Suprapubic skin (tissue), 4 donors: ENCODE results near the gene ARHGAP31. TPM values are rescaled to one million over a fixed set of nuclear protein-coding genes. Genes with fewer than 3 reads are reported as not detected.

Experiments
- DNase-seq, 2 donors: peaks; one replicate each; pipeline ENCODE4 v3.0.0-alpha.2; 2019; ENCODE audit warnings: low spot score in 2 of 2
- H3K27ac ChIP-seq: fragments of 200-600 bp; sonication (generic); one replicate; pipeline ENCODE4 v1.5.1; 2019
- H3K27me3 ChIP-seq: fragments of 200-600 bp; sonication (generic); one replicate; pipeline ENCODE4 v1.5.1; 2019
- H3K36me3 ChIP-seq: fragments of 200-600 bp; sonication (generic); one replicate; pipeline ENCODE4 v1.5.1; 2019
- H3K4me1 ChIP-seq: fragments of 200-600 bp; sonication (generic); one replicate; pipeline ENCODE4 v1.5.1; 2019
- H3K4me3 ChIP-seq: fragments of 200-600 bp; sonication (generic); one replicate; pipeline ENCODE4 v1.5.1; 2019; ENCODE audit warnings: mild to moderate bottlenecking
- H3K9me3 ChIP-seq: fragments of 200-600 bp; sonication (generic); one replicate; pipeline ENCODE4 v1.5.1; 2019
- CTCF ChIP-seq, 2 donors: fragments of 200-600 bp in 1 of 2; fragments of 450-650 bp in 1 of 2; sonication (generic) in 1 of 2; IDR thresholded peaks; one replicate each; pipeline ENCODE4 v1.5.1; 2016 to 2019; ENCODE audit warnings: antibody characterized with exemption in 2 of 2, mild to moderate bottlenecking in 1 of 2, moderate library complexity in 1 of 2
- EP300 ChIP-seq: sonication (generic); formaldehyde crosslinking; IDR thresholded peaks from one replicate; pipeline ENCODE4 v1.6.1; 2017; ENCODE audit warnings: antibody characterized with exemption
- POLR2A ChIP-seq, 2 donors: fragments of 450-650 bp; IDR thresholded peaks; one replicate each; pipeline ENCODE4 v1.6.1; 2017; ENCODE audit warnings: antibody characterized with exemption in 2 of 2, mild to moderate bottlenecking in 2 of 2, moderate library complexity in 2 of 2
- POLR2AphosphoS5 ChIP-seq, 3 donors: sonication (generic); formaldehyde crosslinking; IDR thresholded peaks; one replicate each; pipeline ENCODE4 v1.6.1; 2017; ENCODE audit warnings: antibody characterized with exemption in 3 of 3
- WGBS: methylation state at CpG from one replicate; pipeline ENCODE4 v1.1.5; 2018; 5-methylcytosine and 5-hydroxymethylcytosine counted together
- total RNA-seq, 4 donors: library from RNA; depleted of rRNA; stranded (reverse); fragments of >200 nt; gene quantifications; one replicate each; pipeline ENCODE4 v1.1.0, GENCODE V29; 2016

The ARHGAP31 gene
- total RNA-seq, 4 donors from 2014 or later = 15.8 to 26.6 (median 21.7) TPM

GRCh38 chr3:119357190-119357589 lies 63.0 kb downstream of the ARHGAP31 start:
- no peak for TF ChIP-seq EP300
- no peak for TF ChIP-seq POLR2AphosphoS5 (IDR thresholded peaks at IDR 0.05)
- no peak for TF ChIP-seq POLR2A (IDR thresholded peaks at IDR 0.05)
- no peak for TF ChIP-seq CTCF (IDR thresholded peaks at IDR 0.05)
- no peak overlapping the region for H3K4me3 ChIP-seq
- WGBS = 23% methylated on average over 6 of the region's 6 CpGs
- H3K4me1 ChIP-seq = peaks cover 11% of the 10 kb centered on the region
- DNase-seq = no peak
- no peaks in the 10 kb centered on the region for H3K9me3 ChIP-seq
- H3K27me3 ChIP-seq = no peaks in the 10 kb centered on the region
- no peaks in the 10 kb centered on the region for H3K36me3 ChIP-seq
- no peak overlapping the region for H3K27ac ChIP-seq

- H3K36me3 ChIP-seq = no peaks in the 10 kb centered on the region
- TF ChIP-seq CTCF (IDR thresholded peaks at IDR 0.05) (no peak), POLR2AphosphoS5 (IDR thresholded peaks at IDR 0.05) (no peak), POLR2A (IDR thresholded peaks at IDR 0.05) (no peak), EP300 (no peak)
- H3K4me3 ChIP-seq = no peak overlapping the region
- no peaks in the 10 kb centered on the region for H3K27me3 ChIP-seq
- DNase-seq = no peak
- H3K4me1 ChIP-seq = peaks cover 2% of the 10 kb centered on the region
- 71% methylated on average over 11 of the region's 11 CpGs for WGBS
- H3K9me3 ChIP-seq = no peaks in the 10 kb centered on the region
- no peak overlapping the region for H3K27ac ChIP-seq
Measured at GRCh38 chr3:119359476-119360326, 65.5 kb downstream of the ARHGAP31 start.

GRCh38 chr3:119360736-119361462 lies 66.7 kb downstream of the ARHGAP31 start:
- DNase-seq = no peak
- TF ChIP-seq EP300 (no peak), POLR2AphosphoS5 (IDR thresholded peaks at IDR 0.05) (no peak), CTCF (IDR thresholded peaks at IDR 0.05) (no peak), POLR2A (IDR thresholded peaks at IDR 0.05) (no peak)
- Histone ChIP-seq H3K4me1 (peaks cover 2% of the 10 kb centered on the region), H3K27me3 (no peaks in the 10 kb centered on the region), H3K27ac (no peak overlapping the region), H3K4me3 (no peak overlapping the region), H3K9me3 (no peaks in the 10 kb centered on the region), H3K36me3 (no peaks in the 10 kb centered on the region)
- WGBS = 77% methylated on average over 3 of the region's 3 CpGs

GRCh38 chr3:119362010-119362409 lies 67.8 kb downstream of the ARHGAP31 start:
- no peak for DNase-seq
- TF ChIP-seq POLR2AphosphoS5 (IDR thresholded peaks at IDR 0.05) (no peak), EP300 (no peak), CTCF (IDR thresholded peaks at IDR 0.05) (no peak)

More at GRCh38 chr3:119362010-119362409, 67.8 kb downstream of the ARHGAP31 start:
- peaks cover 8% of the 10 kb centered on the region for H3K36me3 ChIP-seq
- H3K27ac ChIP-seq = no peak overlapping the region
- no peak overlapping the region for H3K4me3 ChIP-seq
- WGBS = 90% methylated on average over 2 of the region's 2 CpGs
- no peaks in the 10 kb centered on the region for H3K9me3 ChIP-seq
- H3K27me3 ChIP-seq = no peaks in the 10 kb centered on the region
- H3K4me1 ChIP-seq = peaks cover 2% of the 10 kb centered on the region
